HPDE6-E6E7 (cell line): Measurements from ENCODE around the gene PRR18.

Experiments
- DNase-seq: peaks from one replicate; pipeline ENCODE4 v3.0.0; 2011; ENCODE audit warnings: missing footprints; ENCODE audit errors: extremely low spot score

PRR18 gene

DNA sequence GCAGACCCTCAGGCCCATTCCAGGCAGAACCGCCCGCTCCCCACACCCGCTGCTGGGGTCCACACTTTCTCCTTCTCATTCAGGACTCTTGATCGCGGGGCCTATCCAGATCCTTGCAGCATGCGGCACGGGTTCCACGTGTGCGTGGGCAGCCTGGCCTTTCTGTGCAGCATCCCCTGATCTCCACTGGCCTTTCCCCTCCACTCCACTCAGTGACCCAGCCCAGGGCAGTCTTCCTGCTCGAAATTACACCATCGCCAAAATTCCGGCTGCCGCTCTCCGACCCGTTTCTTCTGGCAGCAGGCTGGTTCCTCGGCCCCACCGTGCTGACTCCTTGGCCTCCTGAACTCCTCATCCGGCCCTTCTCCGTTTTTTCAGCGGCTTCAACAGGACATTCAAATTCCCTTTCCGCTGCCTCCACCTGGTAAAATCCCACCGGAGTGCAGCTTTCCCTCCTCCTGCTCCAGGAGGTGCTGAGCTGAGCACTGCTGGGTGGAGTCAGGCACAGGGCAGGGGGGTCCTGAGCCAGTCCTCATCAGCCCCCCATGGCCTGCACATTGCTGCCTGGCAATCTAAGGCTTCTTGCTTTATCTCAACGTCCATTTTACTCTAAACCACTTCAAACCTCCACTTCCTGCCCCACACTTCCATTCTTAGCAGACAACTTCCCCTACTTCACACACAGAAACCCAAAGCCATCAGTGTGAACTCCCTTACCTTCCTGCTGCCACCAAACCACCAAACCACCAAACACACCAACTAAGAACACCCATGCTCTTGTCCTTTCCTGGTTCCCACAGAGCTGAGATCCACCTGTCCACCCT lies 25.2 kb upstream of the PRR18 start:
- DNase-seq, result no peak

DNA sequence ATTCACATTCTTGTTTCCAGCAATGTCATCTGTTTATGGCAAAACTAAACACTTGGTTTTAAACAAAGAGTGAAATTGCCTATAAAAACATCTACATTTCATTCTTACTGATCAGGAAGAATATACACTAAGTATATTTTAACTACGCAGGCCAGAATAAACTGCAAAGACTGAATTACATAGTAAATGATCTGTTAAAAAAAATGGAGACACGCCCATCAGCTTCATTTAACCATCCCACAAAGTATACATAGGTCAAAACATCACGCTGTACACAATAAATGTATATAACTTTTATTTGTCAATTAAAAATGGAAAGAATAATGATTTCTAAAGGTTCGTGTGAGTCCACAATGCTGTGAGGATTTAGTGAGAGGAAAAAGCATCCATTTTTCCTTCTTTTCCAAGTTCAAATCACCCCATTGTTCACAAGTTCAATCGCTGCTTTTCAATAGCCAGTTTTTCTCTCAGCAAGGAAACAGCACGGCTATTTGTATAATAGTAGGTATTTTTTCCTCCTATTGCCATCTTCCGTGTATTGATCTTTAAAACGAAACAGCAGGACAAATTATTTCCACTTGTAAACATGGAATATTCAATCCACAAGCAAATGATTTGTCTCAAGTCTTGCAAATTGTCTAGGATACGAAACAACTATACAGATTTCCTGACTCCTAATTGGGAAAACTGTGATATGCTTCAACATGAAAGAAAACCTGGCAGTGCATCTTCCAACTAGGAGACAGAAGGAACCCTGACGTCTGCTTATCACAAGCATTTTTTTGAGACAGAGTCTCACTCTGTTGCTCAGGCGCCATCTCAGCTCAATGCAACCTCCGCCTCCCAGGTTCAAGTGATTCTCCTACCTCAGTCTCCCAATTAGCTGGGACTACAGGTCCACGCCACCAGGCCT lies 23.6 kb upstream of the PRR18 start:
- no peak for DNase-seq

DNA sequence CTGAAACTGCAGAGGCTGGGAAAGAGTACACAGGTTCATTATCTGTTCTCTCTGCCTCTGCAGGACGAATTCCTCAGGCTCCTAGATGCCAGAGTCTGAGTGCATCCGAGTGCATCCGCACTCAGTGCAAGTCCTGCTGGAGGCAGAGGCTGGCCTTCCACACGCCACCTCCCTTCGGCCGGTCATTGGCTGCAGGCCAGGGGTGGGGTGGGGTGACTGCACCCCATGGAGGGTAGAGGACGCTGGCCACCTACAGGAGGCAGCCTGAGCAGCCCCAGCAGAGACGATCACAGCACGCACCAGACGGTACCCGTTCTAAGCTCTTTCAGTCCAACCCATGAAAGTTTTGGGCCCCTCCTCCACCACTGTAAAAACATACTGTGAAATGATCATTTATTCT lies 22.4 kb upstream of the PRR18 start:
- no peak for DNase-seq

DNA sequence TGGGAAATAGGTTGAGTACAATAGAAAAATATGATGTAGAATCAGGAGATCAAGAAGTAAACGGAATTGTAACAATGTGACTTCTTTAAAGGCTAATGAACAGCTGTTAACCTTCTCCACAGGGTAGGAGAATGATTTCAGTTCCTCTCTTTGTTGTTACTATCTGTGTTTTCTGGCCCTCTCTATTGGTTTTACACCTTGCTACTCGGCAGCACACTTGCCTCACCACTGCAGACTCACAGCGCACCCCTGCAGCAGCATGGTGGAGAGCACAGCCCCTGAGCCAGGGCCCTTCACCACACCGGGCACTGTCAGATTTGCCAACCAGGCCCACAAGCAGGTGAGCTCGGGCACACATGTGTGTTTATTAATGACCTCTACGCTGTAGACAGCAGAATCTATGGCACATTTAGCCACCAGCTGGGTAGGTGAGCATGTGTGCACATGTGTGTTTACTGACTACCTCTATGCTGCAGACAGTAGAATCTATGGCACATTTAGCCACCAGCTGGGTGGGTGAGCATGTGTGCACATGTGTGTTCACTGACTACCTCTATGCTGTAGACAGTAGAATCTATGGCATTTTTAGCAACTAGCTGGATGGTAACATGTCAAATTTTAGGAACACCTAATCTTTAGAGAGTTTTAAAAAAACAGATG lies 17.3 kb upstream of the PRR18 start:
- no peak for DNase-seq

DNA sequence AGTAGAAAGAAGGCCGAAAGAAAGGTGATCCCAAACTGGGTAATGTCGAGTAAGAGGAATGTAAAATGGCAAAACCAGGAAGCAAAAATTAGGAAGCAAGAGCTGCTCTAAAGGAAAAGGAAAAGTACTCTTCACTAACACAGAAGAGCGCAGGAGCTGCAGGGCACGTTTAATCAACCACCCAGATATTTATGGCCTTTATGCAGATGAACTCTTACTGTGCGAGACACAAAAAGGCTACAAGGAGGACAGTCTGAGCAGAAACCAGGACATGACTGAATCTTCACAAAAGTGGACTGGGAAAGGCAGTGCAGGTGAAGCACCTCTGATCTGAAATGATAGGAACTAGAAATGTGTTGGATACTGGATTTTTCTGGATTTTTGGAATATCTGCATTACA lies 15.2 kb upstream of the PRR18 start:
- DNase-seq, result no peak

DNA sequence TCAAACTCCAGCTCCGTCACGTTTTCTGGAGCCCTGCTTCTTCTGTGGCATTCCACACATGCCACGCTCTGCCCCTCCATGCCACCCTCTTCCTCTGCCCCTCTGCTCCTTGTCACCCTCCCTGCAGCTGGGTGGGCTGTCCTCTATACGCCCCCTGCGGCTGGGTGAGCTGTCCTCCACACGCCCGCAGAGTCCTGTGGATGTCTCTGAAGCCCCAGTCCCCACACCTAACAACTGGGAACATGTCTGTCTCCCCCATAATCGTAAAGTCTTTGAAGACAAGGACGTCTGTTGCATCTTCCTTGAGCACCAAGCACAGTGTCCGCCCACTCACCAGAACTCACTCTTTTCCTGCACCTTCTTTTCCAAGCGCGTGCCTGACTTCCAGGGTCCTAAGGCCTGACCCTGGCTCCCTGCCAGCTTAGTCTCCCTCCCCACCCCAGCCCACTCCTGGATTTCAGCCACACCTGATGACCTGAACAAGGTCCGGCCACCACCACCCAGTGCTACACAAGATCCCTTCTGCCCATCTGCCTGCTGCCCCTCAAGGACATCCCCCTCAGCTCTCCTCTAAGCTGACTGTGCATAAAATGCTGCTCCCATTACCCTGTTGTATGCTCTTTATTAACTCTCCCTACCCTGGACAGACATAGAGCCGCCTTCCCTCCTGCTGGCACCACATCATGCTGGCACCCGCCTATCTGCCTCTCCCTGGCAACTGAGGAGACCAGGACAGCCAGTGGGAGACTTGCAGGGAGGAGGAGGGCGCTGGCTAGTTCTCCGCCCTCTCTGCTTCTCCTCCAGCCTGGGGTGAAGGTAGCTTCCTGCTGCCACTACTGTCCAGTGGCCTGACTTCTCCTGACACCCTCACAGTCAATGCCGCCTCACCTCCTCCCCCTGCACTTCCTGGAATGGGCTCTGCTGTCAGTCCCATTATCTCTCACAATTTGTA lies 10.7 kb upstream of the PRR18 start:
- DNase-seq, result no peak

DNA sequence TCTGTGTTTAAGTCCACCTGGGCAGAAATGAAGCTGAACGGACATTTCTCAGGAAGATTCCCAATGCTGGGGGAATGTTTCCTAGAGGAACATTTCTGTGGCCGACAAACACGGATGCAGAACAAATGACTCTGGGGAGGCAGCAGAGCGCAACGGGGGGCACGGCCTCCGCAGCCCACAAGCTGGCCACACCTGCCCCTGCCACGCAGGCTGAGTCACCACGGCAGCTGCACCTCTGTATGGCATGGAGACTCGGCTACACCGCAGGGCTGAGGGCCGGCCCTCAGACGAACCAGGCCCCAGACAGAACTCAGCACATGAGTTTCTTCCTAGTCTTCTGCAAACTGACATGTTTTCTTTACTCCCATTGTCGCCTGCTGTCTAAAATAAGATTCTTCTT lies 10.0 kb upstream of the PRR18 start:
- DNase-seq, result no peak

DNA sequence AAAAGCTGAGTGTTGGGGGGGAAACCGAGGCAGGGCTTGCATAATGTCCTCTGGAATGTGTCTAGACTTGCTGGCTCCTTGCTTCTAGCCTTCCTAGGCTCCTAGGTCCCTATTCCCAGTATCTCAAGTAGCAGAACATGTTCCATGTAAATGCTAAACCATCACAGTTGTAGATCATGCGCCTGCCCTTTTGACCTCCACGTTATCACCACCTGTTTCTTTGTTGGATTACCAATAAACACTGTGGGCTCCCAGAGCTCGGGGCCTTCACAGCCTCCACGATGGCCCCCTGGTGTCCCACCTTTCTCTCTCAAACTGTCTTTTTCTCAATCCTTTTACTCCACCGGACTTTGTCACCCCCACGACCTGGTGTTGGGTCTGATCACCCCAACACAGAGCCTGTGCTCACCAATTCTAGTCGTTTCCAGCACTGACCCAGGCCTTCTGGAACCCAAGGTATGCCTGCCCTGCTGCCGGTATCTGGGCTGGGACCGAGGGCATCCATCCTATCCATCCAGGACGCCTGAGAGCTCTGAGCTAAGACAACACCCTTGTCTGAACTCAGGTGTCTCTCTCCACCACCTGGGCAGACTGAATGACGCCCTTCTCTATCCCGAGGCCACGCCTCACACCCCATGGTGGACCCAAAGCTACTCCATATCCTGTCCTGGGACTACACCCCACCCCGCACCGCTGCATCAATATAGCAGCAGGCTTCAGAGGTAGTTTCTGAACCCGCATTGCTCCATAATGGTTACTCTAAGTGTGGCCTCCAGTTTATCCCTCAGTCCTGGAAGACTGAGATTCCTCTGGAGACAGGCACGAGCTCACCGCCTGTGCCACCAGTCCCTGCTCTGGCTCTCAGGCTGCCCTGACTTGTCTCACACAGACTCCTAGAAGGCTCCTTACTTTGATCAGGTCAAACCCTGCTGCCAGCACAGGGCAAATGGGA lies 9.3 kb upstream of the PRR18 start:
- DNase-seq, result no peak

DNA sequence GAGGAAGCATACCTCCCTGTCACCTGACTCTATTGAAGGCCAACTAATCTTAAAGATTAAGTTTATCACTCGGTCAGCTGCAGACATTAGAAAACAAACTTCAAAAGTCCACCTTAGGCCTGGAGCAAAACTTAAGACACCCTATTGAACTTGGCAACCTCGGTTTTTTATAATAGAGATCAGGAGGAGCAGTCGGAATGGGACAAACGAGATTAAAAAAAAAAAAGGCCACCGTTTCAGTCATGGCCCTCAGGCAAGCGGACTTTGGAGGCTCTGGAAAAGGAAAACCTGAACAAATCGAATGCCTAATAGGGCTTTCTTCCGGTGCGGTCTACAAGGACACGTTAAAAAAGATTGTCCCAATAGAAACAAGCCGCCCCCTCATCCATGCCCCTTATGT lies 7.2 kb upstream of the PRR18 start:
- no peak for DNase-seq

DNA sequence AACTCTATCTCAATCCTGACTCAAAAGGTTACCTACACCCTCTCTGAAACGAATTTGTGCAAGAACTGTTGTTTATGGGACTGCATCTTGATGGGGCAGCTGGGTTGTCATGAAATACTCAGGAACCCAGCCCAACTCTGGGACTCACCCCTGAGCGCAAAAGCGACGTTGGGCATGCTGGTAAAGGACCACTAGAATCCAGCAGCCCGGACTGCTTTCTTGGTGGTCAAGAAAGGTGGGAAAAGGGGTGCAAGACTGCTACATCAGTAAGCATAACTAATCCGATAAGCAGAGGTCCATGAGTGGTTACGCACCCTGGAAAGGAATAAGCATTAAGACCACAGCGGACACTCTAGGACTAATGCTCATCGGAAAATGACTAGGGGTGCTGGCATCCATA lies 6.3 kb upstream of the PRR18 start:
- no peak for DNase-seq

DNA sequence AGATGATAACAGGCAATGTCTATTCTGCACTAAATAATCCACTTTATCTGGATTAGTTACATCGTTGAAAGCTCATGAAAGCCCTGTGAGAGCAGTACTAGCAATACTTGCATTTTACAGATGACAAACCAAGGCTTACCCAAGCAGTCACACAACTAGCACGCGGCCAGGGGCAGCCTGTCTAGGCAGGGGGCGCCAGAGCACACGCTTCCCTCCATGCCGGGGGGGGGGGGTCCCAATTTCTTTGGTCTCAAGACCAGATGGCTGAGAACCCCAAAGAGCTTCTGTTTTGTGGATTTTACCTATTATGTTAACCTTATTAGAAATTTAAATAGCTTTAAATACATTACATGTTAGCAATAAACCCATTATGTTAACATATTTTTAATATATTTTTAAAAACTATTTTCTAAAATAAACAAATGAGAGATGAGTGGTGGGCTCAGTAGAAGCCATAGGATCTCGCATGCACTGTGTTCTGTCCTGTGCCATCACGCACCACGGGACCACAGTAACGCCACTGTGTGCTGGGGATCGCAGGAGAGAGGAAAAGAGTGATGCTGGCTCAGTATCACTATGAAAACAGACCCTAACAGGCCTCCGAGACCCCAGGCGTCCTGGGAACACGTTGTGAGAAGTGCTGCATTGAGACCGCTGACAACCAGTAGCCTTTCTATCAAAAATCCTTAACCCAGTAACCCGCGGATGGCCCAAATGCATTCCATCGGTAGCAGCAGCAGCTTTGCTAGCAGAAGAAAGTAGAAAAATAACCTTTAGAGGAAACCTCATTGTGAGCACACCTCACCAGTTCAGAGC lies 5.3 kb upstream of the PRR18 start:
- DNase-seq, result peak; percentile 36

DNA sequence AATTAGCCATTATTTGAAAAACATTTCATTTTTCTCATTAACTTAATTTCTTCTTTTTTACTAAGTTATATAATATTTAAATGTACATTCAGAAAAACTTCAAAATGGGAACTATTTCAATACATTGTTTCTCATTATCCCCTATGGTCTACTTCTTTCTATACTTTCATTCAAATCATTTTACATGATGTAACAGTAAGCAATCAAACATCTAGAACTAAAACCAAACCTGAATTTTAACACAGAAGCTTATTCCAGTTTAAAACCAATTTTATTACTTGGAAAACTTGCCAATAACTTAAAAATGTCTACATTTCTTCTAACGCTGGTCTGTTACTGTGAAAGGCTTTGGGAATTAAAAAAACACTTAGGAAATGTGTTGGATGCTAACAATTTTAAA lies 4.6 kb upstream of the PRR18 start:
- DNase-seq, result no peak

DNA sequence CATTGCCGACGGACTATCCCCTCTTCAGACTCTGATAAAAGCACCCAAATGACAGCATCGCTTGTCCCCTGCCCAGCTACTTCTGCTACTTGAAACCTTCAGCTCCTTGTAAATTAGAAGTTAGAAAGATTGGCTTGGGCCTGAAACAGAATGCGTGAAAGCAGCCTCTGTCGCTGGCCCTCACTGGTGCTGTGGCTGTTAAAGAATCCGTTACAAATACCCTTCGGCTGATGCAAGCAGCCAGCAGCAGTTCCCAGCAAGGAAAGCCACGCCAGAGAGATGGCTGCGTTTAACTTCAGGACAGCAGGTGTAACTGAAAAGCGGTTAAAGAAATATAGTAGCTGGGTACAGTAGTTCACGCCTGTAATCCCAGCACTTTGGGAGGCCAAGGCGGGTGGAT lies 2.4 kb upstream of the PRR18 start:
- DNase-seq, result no peak

DNA sequence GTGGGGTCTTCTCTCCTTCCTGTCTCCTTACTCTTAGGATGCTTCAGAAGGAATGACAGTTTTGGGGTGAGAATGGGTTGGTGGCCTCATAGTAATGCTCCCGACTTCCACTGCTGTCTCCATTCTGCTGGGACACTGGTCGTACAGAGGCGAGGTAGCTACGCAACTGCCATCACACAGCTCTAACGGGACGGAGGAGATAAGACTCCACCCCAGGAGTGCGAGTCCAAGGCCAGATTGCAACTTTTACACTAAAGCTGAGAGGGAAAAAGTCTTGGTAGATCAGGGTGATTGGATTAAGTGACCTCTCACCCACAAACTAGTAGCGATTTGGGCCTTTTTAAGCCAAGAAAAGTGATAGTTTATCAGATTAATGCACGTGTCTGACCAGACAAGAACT lies 1.8 kb upstream of the PRR18 start:
- no peak for DNase-seq

DNA sequence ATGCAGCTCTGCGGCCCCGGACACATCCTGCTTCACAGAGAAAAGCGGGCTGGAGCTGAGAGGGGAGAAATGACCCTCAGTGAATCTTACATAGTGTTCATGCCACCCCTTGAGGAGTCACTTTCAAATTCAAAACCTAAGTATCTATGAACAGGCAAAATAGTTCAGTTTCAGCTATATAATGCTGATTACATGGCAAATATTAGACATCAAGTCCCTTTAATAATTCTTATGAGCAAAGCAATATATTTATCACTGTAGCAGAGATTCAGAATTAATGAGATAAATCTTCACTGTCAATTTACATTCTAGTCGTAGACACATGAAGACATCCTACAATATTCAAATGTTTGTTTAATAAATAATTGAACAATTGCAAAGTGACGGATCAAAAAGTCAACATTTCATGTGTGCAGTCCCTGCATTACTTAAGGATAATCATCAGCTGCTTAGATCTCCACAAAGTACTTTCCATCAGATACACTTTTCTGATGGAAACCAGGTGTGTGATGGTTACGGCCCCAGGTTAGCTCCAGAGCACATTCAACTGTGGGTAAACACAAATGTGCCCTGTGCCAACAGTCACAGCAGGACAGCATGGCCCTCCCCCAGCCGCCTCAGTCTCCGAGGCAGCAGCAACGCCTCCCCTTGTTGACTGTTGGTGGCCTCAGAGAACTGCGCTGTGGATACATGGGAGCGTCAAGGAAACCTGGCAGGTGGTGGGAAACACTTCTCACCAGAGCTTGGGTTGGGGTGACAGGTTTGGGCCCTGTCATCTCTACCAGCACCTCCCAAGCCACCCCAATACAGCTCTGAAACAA lies 787 bp upstream of the PRR18 start:
- no peak for DNase-seq

DNA sequence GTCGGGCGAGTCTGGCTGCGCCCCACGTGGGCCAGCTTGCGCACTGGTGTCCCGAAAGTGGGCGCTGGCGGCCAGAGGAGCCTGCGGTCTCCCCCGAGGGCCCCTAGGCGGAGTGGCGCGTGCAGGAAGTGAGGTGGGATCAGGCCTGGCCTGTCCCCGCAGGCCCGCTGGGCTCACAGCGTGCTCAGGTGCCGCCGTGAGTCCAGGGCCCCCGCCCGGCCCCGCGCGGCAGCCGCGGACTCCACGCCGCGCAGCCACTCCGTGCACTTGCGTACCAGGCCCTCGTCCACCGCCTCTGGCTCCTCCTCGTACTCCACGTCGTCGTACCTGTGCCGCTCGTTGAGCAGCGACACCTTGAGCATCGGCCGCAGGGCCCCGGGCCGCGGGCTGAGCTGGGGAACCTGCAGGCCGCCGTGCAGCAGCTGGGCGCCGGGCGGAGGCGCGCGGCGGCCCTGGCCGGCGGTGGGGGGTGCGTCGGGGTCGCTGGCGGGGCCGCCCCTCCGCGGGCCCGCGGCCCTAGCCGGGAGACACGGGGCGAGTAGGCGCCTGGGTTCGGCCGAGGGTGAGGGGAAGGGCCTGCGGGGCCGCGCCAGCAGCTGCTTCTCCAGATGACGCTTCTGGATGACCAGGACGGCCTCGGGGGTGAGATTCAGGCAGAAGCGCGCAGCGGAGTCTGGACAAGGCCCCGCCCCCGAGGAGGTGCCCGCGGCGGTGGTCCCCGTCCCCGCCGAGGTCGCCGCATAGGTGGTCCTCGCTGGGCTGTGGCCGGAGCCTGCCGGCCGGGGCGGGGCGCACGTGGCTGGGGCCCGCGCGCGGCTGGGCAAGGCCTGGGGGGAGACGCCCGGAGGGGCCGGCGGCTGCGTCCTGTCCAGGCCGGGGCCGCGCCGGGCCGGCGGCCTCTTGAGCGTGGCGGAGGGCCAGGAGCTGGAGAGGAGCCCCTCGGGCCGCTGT lies 835 bp downstream of the PRR18 start:
- DNase-seq, result no peak

DNA sequence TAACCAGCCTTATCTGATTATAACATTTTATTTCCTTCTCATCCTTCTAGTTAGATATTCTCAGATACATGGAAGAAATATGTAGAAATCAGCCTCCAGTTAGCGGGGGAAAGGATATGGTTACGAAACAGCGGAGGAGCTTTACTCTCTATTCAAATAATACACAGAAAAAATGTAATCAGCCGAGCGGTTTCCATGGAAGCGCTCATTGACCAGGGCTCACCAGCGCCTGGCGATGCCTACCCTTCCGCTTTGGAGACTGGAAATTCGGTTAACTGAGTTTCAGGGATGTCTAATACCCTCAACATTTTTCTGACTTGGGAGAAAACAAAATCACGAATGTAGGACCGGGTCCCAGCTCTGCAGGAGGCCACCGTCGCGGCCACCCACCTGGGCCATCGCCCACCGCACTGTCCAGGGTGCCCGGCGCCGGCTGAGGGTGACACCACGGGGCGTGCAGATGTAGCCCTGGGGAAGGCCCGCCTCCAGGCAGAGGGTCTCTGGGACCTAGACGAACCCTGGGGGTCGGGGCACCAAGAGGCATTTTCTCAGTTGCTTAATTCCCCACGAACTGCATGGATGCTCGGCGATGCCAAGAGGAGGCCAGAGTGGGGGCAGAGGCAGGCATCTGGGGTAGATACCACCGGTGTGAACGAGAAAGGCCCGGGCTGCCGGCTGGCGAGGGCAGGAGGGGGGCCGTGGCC lies 1.7 kb downstream of the PRR18 start:
- DNase-seq, result no peak
